HG03558 (cell line): ENCODE measurements around the gene MC2R.

Source experiments
- ATAC-seq: cut with Tn5 transposase; IDR thresholded peaks from one replicate; pipeline ENCODE4 v1.9.1; 2021; ENCODE audit warnings: moderate number of reproducible peaks; ENCODE audit not compliant: unreplicated experiment; ENCODE audit errors: extremely low read depth

MC2R gene

GRCh38 chr18:13915391-13915790, at the start of gene MC2R:
Gene MC2R (minus strand): TSS chr18:13915536. CDS start chr18:13885518, 30,018 bp downstream.
- ATAC-seq = no peak

GRCh38 chr18:13945811-13946210, 30.5 kb upstream of the MC2R start:
- ATAC-seq = no peak

- no peak for ATAC-seq
Measured at GRCh38 chr18:13943338-13943737, 28.0 kb upstream of the MC2R start.

GRCh38 chr18:13940326-13940725, 25.0 kb upstream of the MC2R start:
- no peak for ATAC-seq

GRCh38 chr18:13934676-13935075, 19.3 kb upstream of the MC2R start:
- ATAC-seq = no peak

GRCh38 chr18:13934058-13934457, 18.7 kb upstream of the MC2R start:
- no peak for ATAC-seq

GRCh38 chr18:13932285-13933025, 17.1 kb upstream of the MC2R start:
- no peak for ATAC-seq

- ATAC-seq = no peak
Measured at GRCh38 chr18:13930964-13931363, 15.6 kb upstream of the MC2R start.

- ATAC-seq = no peak
Measured at GRCh38 chr18:13923221-13923620, 7.9 kb upstream of the MC2R start.

- ATAC-seq = no peak
Measured at GRCh38 chr18:13918898-13919297, 3.6 kb upstream of the MC2R start.

- no peak for ATAC-seq
Measured at GRCh38 chr18:13917401-13917800, 2.1 kb upstream of the MC2R start.

- ATAC-seq = no peak
Measured at GRCh38 chr18:13916559-13916958, 1.2 kb upstream of the MC2R start.

GRCh38 chr18:13915995-13916431, 677 bp upstream of the MC2R start:
- ATAC-seq = no peak

GRCh38 chr18:13914756-13915155, 580 bp downstream of the MC2R start:
- no peak for ATAC-seq

- no peak for ATAC-seq
Measured at GRCh38 chr18:13914170-13914569, 1.2 kb downstream of the MC2R start.

- no peak for ATAC-seq
Measured at GRCh38 chr18:13913205-13913604, 2.1 kb downstream of the MC2R start.

- ATAC-seq = no peak
Measured at GRCh38 chr18:13912601-13913000, 2.7 kb downstream of the MC2R start.

- no peak for ATAC-seq
Measured at GRCh38 chr18:13910986-13911385, 4.3 kb downstream of the MC2R start.

GRCh38 chr18:13910501-13910900, 4.8 kb downstream of the MC2R start:
- no peak for ATAC-seq

GRCh38 chr18:13909141-13909940, 6.0 kb downstream of the MC2R start:
- ATAC-seq = no peak

GRCh38 chr18:13900633-13901032, 14.7 kb downstream of the MC2R start:
- no peak for ATAC-seq
